Stimulated activated naive CD8-positive, alpha-beta T cell treated with anti-CD3 and anti-CD28 coated beads, Interleukin-15, amount 100 ng/mL, for 72 hours (primary cell): ENCODE measurements around the gene ZFPM1.

Experiments used
- ATAC-seq: fragments of 150-1000 bp; cut with Tn5 transposase; 2 replicates; pipeline ENCODE4 v1.10.0; 2021; ENCODE audit warnings: mild to moderate bottlenecking, moderate library complexity
- DNase-seq, 2 donors: peaks; one replicate each; pipeline ENCODE4 v3.0.0; 2021 to 2022
- H3K27ac Mint-ChIP-seq, 2 donors: one replicate each; pipeline ENCODE4 v1.8.0; 2022; ENCODE audit warnings: mild to moderate bottlenecking in 2 of 2, mixed read lengths in 2 of 2, moderate library complexity in 2 of 2
- H3K27me3 Mint-ChIP-seq: one replicate; pipeline ENCODE4 v1.8.0; 2022; ENCODE audit warnings: mixed read lengths
- H3K4me1 Mint-ChIP-seq: one replicate; pipeline ENCODE4 v1.8.0; 2022; ENCODE audit warnings: mild to moderate bottlenecking, mixed read lengths
- H3K4me3 Mint-ChIP-seq, 2 donors: one replicate each; pipeline ENCODE4 v1.8.0; 2022; ENCODE audit warnings: mild to moderate bottlenecking in 2 of 2, mixed read lengths in 2 of 2, moderate library complexity in 1 of 2
- H3K9me3 Mint-ChIP-seq, 2 donors: one replicate each; pipeline ENCODE4 v1.8.0; 2022; ENCODE audit warnings: mixed read lengths in 2 of 2

Gene ZFPM1

DNA sequence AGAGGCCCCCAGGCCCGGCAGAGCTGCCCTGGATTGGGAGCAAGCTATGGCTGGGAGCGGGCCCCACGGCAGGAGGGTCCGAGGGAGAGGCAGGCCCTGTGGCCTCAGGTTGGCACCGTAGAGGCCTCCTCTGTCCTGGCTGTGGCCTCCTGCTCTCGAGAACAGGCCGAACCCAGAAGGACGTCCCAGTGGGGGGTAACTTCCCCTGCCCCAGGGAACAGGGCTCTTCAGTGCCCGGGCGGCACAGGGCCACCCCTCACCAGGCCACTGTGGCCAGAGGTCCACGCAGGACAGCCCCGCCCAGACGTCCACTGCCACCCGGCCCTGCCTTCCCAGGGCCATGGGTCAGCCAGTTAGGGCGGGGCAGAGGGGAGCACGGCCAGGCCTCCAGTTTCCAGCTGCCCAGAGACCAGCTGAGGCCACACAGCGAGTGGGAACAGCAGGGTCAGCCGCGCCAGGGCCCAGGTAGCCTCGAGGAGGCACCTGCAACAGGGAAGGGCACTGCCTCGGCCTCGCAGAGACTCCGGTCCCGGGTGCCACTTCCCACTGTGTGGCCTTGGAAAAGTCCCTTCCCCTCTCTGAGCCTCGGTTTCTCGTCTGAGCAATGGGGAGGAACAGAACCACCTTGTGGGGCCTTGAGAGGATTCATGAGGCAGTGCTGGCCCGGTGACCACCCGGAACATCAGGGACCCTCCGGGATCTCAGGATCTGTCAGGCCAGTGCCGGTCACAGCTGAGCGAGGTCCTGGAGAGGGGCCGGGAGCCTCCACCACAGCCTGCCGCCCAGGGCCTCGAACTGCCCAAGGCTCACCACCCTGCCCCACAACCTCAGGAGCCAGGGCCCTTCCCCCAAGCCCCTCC lies 38.3 kb upstream of the ZFPM1 start:
- no peak for ATAC-seq
- Mint-ChIP-seq H3K27ac (no peak overlapping the region), H3K9me3 (no peaks in the 10 kb centered on the region), H3K4me1 (no peaks in the 10 kb centered on the region), H3K27me3 (no peaks in the 10 kb centered on the region), H3K4me3 (no peak overlapping the region)
- DNase-seq = no peak

DNA sequence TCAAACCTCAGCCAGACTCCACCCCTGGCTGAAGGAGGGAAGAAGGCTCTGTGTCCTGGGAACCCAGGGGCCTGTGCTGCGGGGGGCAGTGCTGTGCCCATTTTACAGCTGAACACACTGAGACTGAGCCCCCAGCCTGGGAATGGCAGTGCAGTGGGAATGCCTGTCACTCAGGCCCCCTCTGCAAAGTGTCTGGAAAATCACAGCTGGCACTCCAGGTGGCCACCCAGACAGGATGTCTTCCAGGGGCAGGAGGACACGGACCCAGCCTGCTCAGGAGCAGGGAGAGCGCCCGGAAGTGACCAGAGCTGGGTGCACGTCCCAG lies 37.7 kb upstream of the ZFPM1 start:
- Mint-ChIP-seq H3K9me3 (no peaks in the 10 kb centered on the region), H3K4me3 (no peak overlapping the region), H3K27me3 (no peaks in the 10 kb centered on the region), H3K4me1 (no peaks in the 10 kb centered on the region), H3K27ac (no peak overlapping the region)
- DNase-seq (no peak), ATAC-seq (no peak)

DNA sequence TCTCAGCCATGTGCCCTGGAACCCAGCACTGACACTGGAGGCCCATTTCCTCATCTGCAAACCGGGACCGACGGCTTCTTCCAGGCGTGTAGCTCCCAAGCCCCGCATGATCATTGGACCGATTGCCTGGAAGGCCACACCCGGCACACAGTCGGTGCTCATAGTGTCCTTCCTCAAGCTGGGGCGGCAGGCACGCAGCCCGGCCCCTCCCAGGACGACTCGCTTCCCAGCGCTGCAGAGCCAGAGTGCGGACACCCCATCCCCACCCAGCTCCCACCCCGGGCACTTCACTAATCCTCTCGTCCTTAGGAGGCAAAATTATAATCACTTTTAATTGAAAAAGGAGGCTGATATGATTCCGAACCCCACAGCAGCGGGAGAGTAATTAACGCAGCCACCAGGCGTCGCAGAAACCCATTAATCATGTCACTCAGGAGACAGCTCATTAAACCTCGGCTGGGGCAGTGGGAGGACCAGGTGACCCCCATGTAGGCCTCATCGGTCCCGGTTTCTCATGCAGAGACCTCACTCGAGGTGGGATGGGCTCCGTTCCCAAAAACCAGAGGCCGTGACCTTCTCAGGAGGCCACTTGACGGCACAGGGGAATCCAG lies 37.3 kb upstream of the ZFPM1 start:
- ATAC-seq (no peak), DNase-seq (no peak)
- Mint-ChIP-seq H3K9me3 (no peaks in the 10 kb centered on the region), H3K4me1 (no peaks in the 10 kb centered on the region), H3K4me3 (no peak overlapping the region), H3K27ac (no peak overlapping the region), H3K27me3 (no peaks in the 10 kb centered on the region)

GRCh38 chr16:88416686-88417085 lies 36.4 kb upstream of the ZFPM1 start:
- ATAC-seq (no peak), DNase-seq (no peak)
- Mint-ChIP-seq H3K9me3 (no peaks in the 10 kb centered on the region), H3K27ac (no peak overlapping the region), H3K27me3 (no peaks in the 10 kb centered on the region), H3K4me1 (no peaks in the 10 kb centered on the region), H3K4me3 (no peak overlapping the region)

DNA sequence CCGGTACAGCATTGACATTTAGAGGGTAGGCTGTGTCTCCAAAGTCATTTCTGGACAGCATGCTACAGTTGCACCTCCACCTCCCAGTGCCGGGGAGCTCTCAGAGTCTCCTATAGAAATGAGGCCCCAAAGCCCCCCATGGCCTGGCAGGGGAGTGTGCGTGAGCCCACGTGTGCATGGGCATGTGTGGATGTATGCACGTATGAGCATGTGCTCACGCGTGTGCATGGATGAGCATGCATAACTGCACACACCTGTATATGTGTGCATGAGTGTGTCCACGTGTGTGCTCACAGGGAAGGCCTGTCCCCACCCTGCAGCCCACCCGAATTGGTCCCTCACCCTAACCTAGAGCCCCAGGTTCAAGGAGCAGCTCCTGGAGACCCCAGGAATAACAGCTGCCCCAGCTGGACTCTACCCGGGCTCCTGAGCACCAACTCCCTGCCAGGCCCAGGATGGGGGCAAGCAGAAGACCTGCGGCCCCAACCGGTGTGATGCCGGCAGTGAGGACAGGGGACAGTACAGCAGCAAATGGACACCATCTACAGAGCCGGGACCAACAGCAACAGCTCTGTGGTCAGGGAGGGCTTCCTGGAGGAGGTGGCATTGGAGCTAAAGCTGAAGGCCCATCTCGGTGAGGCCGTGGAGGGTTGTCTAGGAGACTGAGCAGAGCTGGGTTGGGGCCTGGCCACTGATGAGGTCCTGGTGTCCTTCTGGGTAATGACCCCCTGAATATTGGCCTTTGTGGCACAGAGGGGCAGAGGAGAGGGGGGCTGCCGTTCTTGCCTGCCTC lies 35.2 kb upstream of the ZFPM1 start:
- H3K4me1 Mint-ChIP-seq = no peaks in the 10 kb centered on the region
- ATAC-seq (no peak), DNase-seq (no peak)
- peaks cover 0 to 2% of the 10 kb centered on the region in 2 donors for H3K9me3 Mint-ChIP-seq
- no peaks in the 10 kb centered on the region for H3K27me3 Mint-ChIP-seq
- no peak overlapping the region for H3K27ac Mint-ChIP-seq
- no peak overlapping the region for H3K4me3 Mint-ChIP-seq

- Mint-ChIP-seq H3K27ac (no peak overlapping the region), H3K27me3 (no peaks in the 10 kb centered on the region), H3K4me1 (no peaks in the 10 kb centered on the region), H3K9me3 (peaks cover 0 to 7% of the 10 kb centered on the region in 2 donors), H3K4me3 (no peak overlapping the region)
- ATAC-seq (no peak), DNase-seq (no peak)
Measured at GRCh38 chr16:88418869-88419268, 34.2 kb upstream of the ZFPM1 start.

DNA sequence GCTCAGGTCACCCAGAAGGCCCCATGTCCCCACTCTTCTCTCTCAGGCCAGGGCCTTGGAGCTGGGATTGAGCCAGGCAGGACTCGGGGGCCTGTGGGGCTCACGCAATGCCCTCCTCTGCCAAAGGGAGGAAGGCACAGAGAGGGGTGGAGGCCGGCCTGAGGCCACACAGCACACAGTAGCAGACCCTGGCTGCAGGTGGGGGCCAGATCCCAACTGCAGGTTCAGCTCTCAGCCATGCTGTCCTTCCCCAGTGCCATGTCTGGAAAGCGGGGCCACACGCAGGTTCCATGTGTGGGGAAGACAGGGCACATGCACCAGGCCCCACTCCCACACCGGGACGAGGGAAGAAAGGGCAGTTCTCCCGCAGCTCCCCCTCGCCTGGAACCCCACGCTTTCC lies 33.3 kb upstream of the ZFPM1 start:
- H3K27ac Mint-ChIP-seq = peak overlapping the region in 1 of 2 donors; percentile 3
- H3K27me3 Mint-ChIP-seq = peaks cover 6% of the 10 kb centered on the region
- H3K4me3 Mint-ChIP-seq = no peak overlapping the region
- DNase-seq = no peak
- no peak for ATAC-seq
- H3K9me3 Mint-ChIP-seq = peaks cover 0 to 7% of the 10 kb centered on the region in 2 donors
- peaks cover 4% of the 10 kb centered on the region for H3K4me1 Mint-ChIP-seq

- DNase-seq (no peak), ATAC-seq (no peak)
- Mint-ChIP-seq H3K27ac (no peak overlapping the region), H3K4me3 (no peak overlapping the region), H3K4me1 (peaks cover 11% of the 10 kb centered on the region), H3K9me3 (peaks cover 0 to 7% of the 10 kb centered on the region in 2 donors), H3K27me3 (peaks cover 13% of the 10 kb centered on the region)
Measured at GRCh38 chr16:88420496-88420895, 32.6 kb upstream of the ZFPM1 start.

DNA sequence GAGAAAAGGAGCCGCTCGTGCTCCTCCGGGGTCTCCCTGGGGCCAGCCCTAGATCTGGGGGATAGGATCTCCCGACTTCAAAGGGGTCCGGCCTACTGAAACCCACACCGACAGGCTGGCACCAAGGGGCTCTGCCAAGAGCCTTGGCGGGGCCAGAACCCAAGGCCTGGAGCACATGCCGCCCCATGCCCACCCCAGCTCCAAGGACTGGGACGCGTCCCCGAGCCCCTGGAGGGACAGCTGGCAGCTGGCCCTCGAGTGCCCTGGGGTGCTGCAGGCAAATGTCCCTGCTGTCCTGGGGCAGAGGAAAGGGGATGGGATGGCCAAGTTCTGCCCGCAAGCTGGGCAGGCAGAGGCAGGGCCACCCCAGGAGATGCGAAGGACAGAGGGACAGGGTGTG lies 31.8 kb upstream of the ZFPM1 start:
- peaks cover 0 to 7% of the 10 kb centered on the region in 2 donors for H3K9me3 Mint-ChIP-seq
- H3K27me3 Mint-ChIP-seq = peaks cover 13% of the 10 kb centered on the region
- H3K4me1 Mint-ChIP-seq = peaks cover 11% of the 10 kb centered on the region

GRCh38 chr16:88421871-88422433 lies 31.1 kb upstream of the ZFPM1 start:
- Mint-ChIP-seq H3K4me1 (peaks cover 11% of the 10 kb centered on the region), H3K27ac (no peak overlapping the region), H3K9me3 (peaks cover 0 to 7% of the 10 kb centered on the region in 2 donors), H3K27me3 (peaks cover 13% of the 10 kb centered on the region), H3K4me3 (no peak overlapping the region)
- ATAC-seq (no peak), DNase-seq (no peak)

More for the DNA sequence above, 31.8 kb upstream of the ZFPM1 start:
- Mint-ChIP-seq H3K4me3 (no peak overlapping the region), H3K27ac (no peak overlapping the region)
- no peak for DNase-seq
- ATAC-seq = no peak

GRCh38 chr16:88422733-88423447 lies 30.2 kb upstream of the ZFPM1 start:
- no peak for ATAC-seq
- peaks cover 13% of the 10 kb centered on the region for H3K27me3 Mint-ChIP-seq
- H3K27ac Mint-ChIP-seq = no peak overlapping the region
- peaks cover 0 to 7% of the 10 kb centered on the region in 2 donors for H3K9me3 Mint-ChIP-seq
- DNase-seq = no peak
- peaks cover 11% of the 10 kb centered on the region for H3K4me1 Mint-ChIP-seq
- no peak overlapping the region for H3K4me3 Mint-ChIP-seq

- Mint-ChIP-seq H3K9me3 (peaks cover 0 to 7% of the 10 kb centered on the region in 2 donors), H3K27ac (no peak overlapping the region), H3K4me1 (peaks cover 11% of the 10 kb centered on the region), H3K4me3 (no peak overlapping the region), H3K27me3 (peaks cover 13% of the 10 kb centered on the region)
- DNase-seq = no peak
- ATAC-seq = no peak
Measured at GRCh38 chr16:88423448-88423850, 29.6 kb upstream of the ZFPM1 start.

- Mint-ChIP-seq H3K27ac (peak overlapping the region in 1 of 2 donors; percentile 53), H3K27me3 (peaks cover 13% of the 10 kb centered on the region), H3K4me3 (no peak overlapping the region), H3K4me1 (peaks cover 13% of the 10 kb centered on the region), H3K9me3 (peaks cover 0 to 7% of the 10 kb centered on the region in 2 donors)
- no peak for ATAC-seq
- no peak for DNase-seq
Measured at GRCh38 chr16:88424587-88425235, 28.4 kb upstream of the ZFPM1 start.

- Mint-ChIP-seq H3K27me3 (peaks cover 13% of the 10 kb centered on the region), H3K27ac (peak overlapping the region in 1 of 2 donors; percentile 48), H3K4me1 (peaks cover 17% of the 10 kb centered on the region), H3K9me3 (peaks cover 0 to 7% of the 10 kb centered on the region in 2 donors), H3K4me3 (no peak overlapping the region)
- ATAC-seq = no peak
- no peak for DNase-seq
Measured at GRCh38 chr16:88426018-88426417, 27.1 kb upstream of the ZFPM1 start.

DNA sequence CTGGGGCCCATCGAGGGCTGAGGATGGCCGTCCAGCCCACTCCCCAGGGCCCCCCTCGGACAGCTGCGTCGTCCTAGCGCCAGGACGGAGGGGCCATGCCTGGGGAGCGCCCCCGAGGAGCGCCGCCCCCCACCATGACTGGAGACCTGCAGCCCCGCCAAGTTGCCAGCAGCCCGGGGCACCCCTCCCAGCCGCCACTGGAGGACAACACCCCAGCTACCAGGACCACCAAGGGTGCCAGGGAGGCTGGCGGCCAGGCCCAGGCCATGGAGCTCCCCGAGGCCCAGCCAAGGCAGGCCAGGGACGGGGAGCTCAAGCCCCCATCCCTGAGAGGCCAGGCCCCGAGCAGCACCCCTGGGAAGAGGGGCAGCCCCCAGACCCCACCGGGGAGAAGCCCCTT lies 25.7 kb upstream of the ZFPM1 start:
- Mint-ChIP-seq H3K4me1 (peaks cover 28% of the 10 kb centered on the region), H3K27me3 (peaks cover 13% of the 10 kb centered on the region), H3K4me3 (no peak overlapping the region), H3K9me3 (peaks cover 0 to 7% of the 10 kb centered on the region in 2 donors), H3K27ac (no peak overlapping the region)
- no peak for DNase-seq
- no peak for ATAC-seq
